GM21717 (cell line): ENCODE data around the gene STC2.

Experiments
- ATAC-seq: cut with Tn5 transposase; IDR thresholded peaks from one replicate; pipeline ENCODE4 v1.9.1; 2021; ENCODE audit warnings: mild to moderate bottlenecking, moderate library complexity; ENCODE audit not compliant: unreplicated experiment

Gene STC2

GRCh38 chr5:173329491-173330337, 1.5 kb upstream of the STC2 start:
- ATAC-seq, result no peak

- ATAC-seq, result no peak
Measured at GRCh38 chr5:173328844-173329490, 753 bp upstream of the STC2 start.

- no peak for ATAC-seq
Measured at GRCh38 chr5:173327084-173327947, 898 bp downstream of the STC2 start.

- ATAC-seq, result no peak
Measured at GRCh38 chr5:173326501-173326960, 1.7 kb downstream of the STC2 start.

GRCh38 chr5:173325091-173325698, 3.0 kb downstream of the STC2 start:
- no peak for ATAC-seq

GRCh38 chr5:173324115-173325001, 3.9 kb downstream of the STC2 start:
- ATAC-seq, result no peak

GRCh38 chr5:173323799-173324114, 4.5 kb downstream of the STC2 start:
- no peak for ATAC-seq

GRCh38 chr5:173323106-173323798, 5.0 kb downstream of the STC2 start:
- ATAC-seq, result no peak

GRCh38 chr5:173321886-173322285, 6.3 kb downstream of the STC2 start:
- no peak for ATAC-seq

- no peak for ATAC-seq
Measured at GRCh38 chr5:173320259-173320658, 8.0 kb downstream of the STC2 start.

- no peak for ATAC-seq
Measured at GRCh38 chr5:173319646-173320045, 8.6 kb downstream of the STC2 start.

- no peak for ATAC-seq
Measured at GRCh38 chr5:173318881-173319620, 9.2 kb downstream of the STC2 start.

GRCh38 chr5:173318330-173318729, 9.9 kb downstream of the STC2 start:
- ATAC-seq, result no peak

- no peak for ATAC-seq
Measured at GRCh38 chr5:173317852-173318251, 10.4 kb downstream of the STC2 start.

GRCh38 chr5:173317091-173317730, 11.0 kb downstream of the STC2 start:
- no peak for ATAC-seq

- ATAC-seq, result no peak
Measured at GRCh38 chr5:173316339-173317020, 11.7 kb downstream of the STC2 start.

- ATAC-seq, result no peak
Measured at GRCh38 chr5:173315495-173316338, 12.5 kb downstream of the STC2 start.
